B cell (primary cell): ENCODE results near the gene CNTD1.
"Not testable (repeated sequence)": the region's sequence is repeated elsewhere in the genome, so short reads cannot be mapped to it uniquely, and the experiment has no call there.

Experiments used
- EZH2 ChIP-seq: IDR thresholded peaks from 2 replicates; pipeline ENCODE4 v1.6.1; 2012; ENCODE audit warnings: borderline replicate concordance, low read depth, mild to moderate bottlenecking, moderate library complexity, low read length; ENCODE audit not compliant: insufficient read depth, poor library complexity, severe bottlenecking
- TF ChIP-seq, protein P1 (sequence below): fragments of 200-600 bp; IDR thresholded peaks from one replicate; pipeline ENCODE4 v1.8.0; 2022; ENCODE audit warnings: antibody characterized with exemption, mild to moderate bottlenecking

DNA sequence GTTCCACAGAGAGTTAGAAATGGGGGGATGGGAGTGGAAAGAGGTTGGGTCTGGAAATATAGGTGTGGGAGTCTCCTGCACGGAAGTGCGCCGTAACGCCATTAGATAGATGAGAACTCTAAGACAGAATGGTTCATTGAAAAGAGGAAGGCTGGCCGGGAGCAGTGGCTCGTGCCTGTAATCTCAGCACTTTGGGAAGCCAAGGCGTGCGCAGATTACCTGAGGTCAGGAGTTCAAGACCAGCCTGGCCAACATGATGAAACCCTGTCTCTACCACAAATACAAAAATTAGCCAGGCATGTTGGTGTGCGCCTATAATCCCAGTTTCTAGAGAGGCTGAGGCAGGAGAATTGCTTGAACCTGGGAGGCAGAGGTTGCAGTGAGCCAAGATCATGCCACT is 30.7 kb upstream of the CNTD1 start:
- TF ChIP-seq, protein P1, sequence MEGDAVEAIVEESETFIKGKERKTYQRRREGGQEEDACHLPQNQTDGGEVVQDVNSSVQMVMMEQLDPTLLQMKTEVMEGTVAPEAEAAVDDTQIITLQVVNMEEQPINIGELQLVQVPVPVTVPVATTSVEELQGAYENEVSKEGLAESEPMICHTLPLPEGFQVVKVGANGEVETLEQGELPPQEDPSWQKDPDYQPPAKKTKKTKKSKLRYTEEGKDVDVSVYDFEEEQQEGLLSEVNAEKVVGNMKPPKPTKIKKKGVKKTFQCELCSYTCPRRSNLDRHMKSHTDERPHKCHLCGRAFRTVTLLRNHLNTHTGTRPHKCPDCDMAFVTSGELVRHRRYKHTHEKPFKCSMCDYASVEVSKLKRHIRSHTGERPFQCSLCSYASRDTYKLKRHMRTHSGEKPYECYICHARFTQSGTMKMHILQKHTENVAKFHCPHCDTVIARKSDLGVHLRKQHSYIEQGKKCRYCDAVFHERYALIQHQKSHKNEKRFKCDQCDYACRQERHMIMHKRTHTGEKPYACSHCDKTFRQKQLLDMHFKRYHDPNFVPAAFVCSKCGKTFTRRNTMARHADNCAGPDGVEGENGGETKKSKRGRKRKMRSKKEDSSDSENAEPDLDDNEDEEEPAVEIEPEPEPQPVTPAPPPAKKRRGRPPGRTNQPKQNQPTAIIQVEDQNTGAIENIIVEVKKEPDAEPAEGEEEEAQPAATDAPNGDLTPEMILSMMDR = not testable (repeated sequence)
- not testable (repeated sequence) for TF ChIP-seq EZH2
